ENCODE measurements around the gene PHF2.

PHF2 gene

GRCh38 chr9:93655621-93656425 is 79.4 kb downstream of the PHF2 start:
- DNase-seq (ENCODE audit: insufficient read length, low spot score) (no peak), FAIRE-seq (no peak)
- no peak for TF ChIP-seq CTCF (IDR thresholded peaks at IDR 0.05; ENCODE audit: insufficient read depth, missing control alignments)

GRCh38 chr9:93656426-93657239 is 80.2 kb downstream of the PHF2 start:
- FAIRE-seq (no peak), DNase-seq (ENCODE audit: insufficient read length, low spot score) (no peak)
- no peak for TF ChIP-seq CTCF (IDR thresholded peaks at IDR 0.05; ENCODE audit: insufficient read depth, missing control alignments)

GRCh38 chr9:93657331-93658111 is 81.1 kb downstream of the PHF2 start:
- no peak for FAIRE-seq
- DNase-seq (ENCODE audit: insufficient read length, low spot score), result no peak
- no peak for TF ChIP-seq CTCF (IDR thresholded peaks at IDR 0.05; ENCODE audit: insufficient read depth, missing control alignments)

- DNase-seq (ENCODE audit: insufficient read length, low spot score) (no peak), FAIRE-seq (no peak)
- TF ChIP-seq CTCF (IDR thresholded peaks at IDR 0.05; ENCODE audit: insufficient read depth, missing control alignments), result no peak
Observed at GRCh38 chr9:93658184-93658925, 82.0 kb downstream of the PHF2 start.

GRCh38 chr9:93659044-93659836 is 82.9 kb downstream of the PHF2 start:
- DNase-seq (ENCODE audit: insufficient read length, low spot score) (no peak), FAIRE-seq (no peak)
- no peak for TF ChIP-seq CTCF (IDR thresholded peaks at IDR 0.05; ENCODE audit: insufficient read depth, missing control alignments)

GRCh38 chr9:93659837-93660177 is 83.4 kb downstream of the PHF2 start:
- DNase-seq (ENCODE audit: insufficient read length, low spot score) (no peak), FAIRE-seq (no peak)
- no peak for TF ChIP-seq CTCF (IDR thresholded peaks at IDR 0.05; ENCODE audit: insufficient read depth, missing control alignments)

Data from D721Med (cell line).